Stimulated activated CD8-positive, alpha-beta memory T cell treated with anti-CD3 and anti-CD28 coated beads, Interleukin-12 subunit alpha, Interleukin-12 subunit beta, amount 100 ng/mL, for 24 hours (primary cell): Measurements from ENCODE around the gene DAZ3.
"Not testable (repeated sequence)": the region's sequence is repeated elsewhere in the genome, so short reads cannot be mapped to it uniquely, and the experiment has no call there.

Experiments used
- DNase-seq: peaks from one replicate; pipeline ENCODE4 v3.0.0-alpha.2; 2020; ENCODE audit errors: extremely low read depth

Gene DAZ3

DNA sequence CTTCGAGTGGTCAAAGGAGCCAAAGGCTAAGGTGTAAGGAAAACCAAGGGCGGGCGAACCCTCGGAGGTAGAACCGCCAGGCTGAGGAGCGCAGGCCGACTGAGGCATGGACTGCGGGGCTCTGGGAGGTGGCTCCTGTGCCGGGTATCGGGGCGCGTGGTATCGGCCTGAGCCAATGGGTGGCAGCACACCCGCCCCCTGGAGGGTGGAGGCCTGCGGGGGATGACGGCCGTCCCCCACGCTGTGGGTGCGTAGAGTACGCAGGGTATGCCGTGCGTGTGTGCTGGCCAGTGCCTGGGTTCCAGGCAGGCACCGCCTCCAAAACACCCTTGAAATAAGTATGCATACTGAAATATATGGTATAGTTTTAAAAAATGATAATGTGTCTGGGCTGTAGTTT lies at the start of gene DAZ3:
Gene DAZ3, minus strand, starts transcription at position 101 of the 400 bp plus-strand sequence. CDS start 208 bp downstream, outside the sequence.
- DNase-seq: not testable (repeated sequence)

- DNase-seq: not testable (repeated sequence)
Observed at GRCh38 chrY:24833619-24834018, 20.4 kb upstream of the DAZ3 start, which contains the start of gene DAZ4. TSS of gene DAZ4 (plus strand) at chrY:24833919. CDS start at chrY:24834127, 208 bp downstream.

- not testable (repeated sequence) for DNase-seq
Observed at GRCh38 chrY:24825069-24825468, 11.9 kb upstream of the DAZ3 start.

- not testable (repeated sequence) for DNase-seq
Observed at GRCh38 chrY:24824184-24824879, 11.1 kb upstream of the DAZ3 start.

- not testable (repeated sequence) for DNase-seq
Observed at GRCh38 chrY:24821836-24822235, 8.6 kb upstream of the DAZ3 start.
